Measurements from ENCODE around the gene FKBP11.

- TF ChIP-seq POLR2AphosphoS5 (IDR thresholded peaks at IDR 0.05) (no peak), CTCF (IDR thresholded peaks at IDR 0.05) (no peak), POLR2A (IDR thresholded peaks at IDR 0.05) (no peak)
Measured at GRCh38 chr12:48940181-48940580, 14.9 kb upstream of the FKBP11 start.
